Activated CD4-positive, CD25-positive, alpha-beta regulatory T cell treated with anti-CD3 and anti-CD28 coated beads, Interleukin-2, amount 50 U/mL, for 16 hours (primary cell): Measurements from ENCODE around the gene DICER1.
"Not testable (repeated sequence)": the region's sequence is repeated elsewhere in the genome, so short reads cannot be mapped to it uniquely, and the experiment has no call there.

Experiments used
- DNase-seq: peaks from one replicate; pipeline ENCODE4 v3.0.0-alpha.2; 2020; ENCODE audit warnings: low read depth, low spot score

Gene DICER1

GRCh38 chr14:95150910-95151309 is 6.4 kb downstream of the DICER1 start:
- no peak for DNase-seq

GRCh38 chr14:95149441-95149840 is 7.9 kb downstream of the DICER1 start:
- no peak for DNase-seq

DNA sequence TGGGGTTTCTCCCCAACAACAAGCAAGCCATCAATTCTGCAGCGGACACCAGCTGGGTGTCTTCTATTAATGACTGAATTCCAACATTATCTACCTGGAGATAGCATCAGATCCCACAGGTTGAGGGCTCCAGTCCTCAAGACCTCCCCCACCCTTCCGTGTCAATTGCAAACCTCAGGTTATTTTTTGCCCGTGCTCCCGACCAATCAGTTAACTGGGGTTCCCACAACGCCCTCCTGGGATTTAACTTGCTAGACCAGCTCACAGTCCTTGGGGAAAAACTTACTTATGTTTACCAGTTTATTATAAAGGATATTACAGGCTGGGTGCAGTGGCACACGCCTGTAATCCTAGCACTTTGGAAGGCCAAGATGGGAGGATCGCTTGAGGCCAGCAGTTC is 9.7 kb downstream of the DICER1 start:
- DNase-seq = no peak

DNA sequence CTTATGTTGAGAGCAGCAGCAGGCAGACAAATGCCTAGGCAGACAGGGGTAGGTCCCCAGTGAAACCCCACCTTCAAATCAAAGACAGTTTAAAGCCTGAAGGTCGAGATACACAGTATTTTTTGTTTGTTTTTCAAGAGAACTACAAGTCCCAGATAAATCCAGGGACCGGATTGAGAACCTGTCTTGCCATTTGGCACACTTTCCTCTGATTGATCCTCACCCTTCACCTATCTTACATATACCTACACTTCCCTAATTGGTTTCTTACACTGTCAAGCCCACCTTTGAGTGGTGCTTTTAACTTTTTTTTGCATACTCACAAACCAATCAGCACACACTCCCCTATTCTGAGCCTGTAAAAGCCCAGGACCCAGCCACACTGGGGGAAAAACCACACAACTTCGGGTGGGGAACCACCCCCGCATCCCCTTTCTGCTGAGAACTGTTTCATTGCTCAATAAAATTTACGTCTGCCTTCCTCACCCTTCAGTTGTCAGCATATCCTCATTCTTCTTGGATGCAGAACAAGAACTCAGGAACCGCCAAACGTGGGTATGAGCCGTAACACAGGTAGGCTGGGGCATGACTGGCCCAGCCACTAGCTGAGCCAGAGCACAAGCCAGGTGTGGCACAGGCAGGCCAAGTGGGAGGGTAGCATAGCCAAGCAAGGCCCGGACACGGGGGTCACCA is 11.1 kb downstream of the DICER1 start:
- no peak for DNase-seq

DNA sequence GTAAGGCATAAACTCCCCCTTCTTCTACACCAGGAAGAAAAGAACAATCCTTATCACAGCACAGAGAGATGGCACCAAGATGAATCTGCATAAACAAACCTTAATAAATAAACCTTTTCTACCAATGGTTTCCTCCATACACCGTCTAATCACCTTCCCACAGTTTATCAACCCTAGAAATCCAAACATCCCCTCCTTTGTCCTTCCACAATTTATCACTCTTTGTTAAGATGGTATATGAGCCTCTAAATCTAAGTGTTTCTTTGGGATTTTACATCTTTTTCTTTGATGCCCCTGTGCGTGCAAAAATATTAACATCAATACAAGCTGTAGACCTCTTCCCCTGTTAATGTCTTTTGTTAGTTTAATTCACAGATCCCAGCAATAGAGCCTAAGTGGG is 12.5 kb downstream of the DICER1 start:
- DNase-seq = no peak

- DNase-seq = no peak
These were observed 13.3 kb downstream of the DICER1 start for GRCh38 chr14:95143808-95144620.

GRCh38 chr14:95142208-95142607 is 15.1 kb downstream of the DICER1 start:
- no peak for DNase-seq

DNA sequence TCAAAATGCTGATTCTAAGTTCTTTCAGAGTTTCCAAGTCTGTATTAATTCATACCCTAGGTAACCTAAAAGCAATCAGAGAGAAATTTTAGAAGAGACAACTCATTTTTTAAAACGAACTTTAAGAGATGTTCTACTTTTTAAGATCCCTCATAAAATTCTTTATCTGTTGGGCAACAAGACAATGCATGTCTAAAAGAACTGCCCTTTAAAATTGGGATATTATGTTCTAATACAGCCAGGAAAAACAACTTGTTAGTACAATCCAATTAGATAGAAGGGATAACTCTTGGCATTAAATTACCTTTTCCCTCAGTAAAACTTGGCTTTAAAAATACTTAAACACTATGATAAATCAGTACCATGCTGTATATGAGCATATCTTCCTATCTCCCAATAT is 15.6 kb downstream of the DICER1 start:
- DNase-seq = no peak

DNA sequence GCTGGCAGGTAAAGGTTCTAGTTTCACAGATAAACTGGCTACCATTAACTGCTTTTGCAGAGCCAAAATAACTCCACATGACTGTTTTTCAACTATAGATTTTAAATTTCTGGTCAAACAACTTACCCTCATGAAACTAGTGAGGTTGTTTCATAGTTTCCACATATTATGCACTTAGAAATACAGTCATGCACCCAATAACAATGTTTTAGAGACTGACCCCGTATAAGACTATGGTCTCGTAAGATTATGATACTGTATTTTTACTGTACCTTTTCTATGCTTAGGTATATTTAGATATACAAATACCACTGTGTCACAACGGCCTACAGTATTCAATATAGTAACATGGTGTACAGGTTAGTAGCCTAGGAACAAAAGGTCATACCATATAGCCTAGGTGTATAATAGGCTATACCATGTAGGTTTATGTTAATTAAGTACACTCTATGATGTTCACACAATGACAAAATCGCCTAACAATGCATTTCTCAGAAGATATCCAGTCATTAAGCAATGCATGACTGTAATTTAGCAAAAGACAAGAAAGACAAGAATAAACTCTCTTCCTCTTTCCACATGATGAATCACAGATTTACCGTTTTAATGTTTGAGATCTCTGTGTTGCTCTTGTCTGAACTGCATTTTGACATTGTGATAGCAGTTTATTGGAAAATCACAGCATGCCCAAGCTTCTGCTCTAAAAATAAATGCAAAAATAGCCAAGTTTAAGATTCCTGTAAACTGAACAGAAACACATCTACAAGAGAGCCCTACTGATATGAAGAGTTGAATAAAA is 17.1 kb downstream of the DICER1 start:
- no peak for DNase-seq

DNA sequence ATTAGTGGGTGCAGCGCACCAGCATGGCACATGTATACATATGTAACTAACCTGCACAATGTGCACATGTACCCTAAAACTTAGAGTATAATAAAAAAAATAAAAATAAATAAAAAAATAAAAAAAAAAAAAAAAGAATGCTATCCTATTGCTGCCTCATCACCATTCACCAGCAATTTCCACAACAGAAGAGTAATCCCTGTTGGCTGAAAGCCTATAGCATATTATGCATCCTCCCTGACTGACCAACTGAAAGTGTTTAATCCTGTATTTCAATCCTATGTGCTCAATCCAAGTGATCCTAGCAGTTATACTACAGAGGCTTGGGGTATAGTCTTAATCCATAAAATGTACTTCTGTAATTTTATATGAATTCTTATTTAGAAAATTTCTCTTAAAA is 18.5 kb downstream of the DICER1 start:
- no peak for DNase-seq

GRCh38 chr14:95138455-95138854 is 18.9 kb downstream of the DICER1 start:
- DNase-seq = not testable (repeated sequence)

DNA sequence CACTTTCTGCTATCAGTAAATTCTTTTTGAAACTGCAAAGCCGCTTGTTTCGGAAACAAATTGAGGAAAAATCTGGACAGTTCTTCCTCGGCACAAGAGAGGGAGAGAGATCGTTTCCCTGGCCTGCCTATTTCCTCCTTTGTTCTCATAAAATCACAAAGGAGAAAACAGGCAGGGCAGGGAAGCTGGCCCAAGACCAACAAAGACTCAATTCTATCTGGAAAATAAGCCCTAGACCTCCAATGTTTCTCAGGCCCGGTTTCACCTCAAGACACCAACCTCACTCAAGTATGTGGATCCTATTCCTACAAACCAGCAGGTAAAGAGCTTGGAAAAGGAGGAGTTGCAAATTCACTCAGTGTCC is 19.5 kb downstream of the DICER1 start:
- DNase-seq = no peak

DNA sequence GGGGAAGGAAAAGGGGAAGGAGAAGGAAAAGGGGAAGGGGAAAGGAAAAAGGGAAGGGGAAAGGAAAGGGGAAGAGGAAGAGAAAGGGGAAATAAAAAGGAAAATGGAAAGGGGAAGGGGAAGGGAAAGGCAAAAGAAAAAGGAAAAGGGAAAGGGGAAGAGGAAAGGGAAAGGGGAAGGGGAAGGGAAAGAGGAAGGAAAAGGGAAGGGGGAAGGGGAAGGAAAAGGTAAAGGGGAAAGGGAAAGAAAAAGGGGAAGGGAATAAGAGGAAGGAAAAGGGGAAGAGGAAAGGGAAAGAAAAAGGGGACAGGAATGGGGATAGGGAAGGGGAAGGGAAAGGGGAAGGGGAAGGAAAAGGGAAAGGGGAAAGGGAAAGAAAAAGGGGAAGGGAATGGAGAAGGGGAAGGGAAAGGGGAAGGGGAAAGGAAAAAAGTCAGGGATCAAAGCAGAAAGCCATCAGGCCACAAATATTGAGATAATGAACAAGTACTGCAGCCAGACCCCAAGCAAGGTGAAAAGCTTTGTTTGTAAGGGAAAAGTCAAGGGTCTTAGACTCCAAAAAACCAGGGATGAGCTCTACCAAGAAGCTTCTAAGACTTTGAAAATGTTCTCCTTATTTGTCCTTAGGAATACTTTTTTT is 20.0 kb downstream of the DICER1 start:
- no peak for DNase-seq

- no peak for DNase-seq
These were observed 20.7 kb downstream of the DICER1 start for GRCh38 chr14:95136631-95137030.

GRCh38 chr14:95134304-95134933 is 22.9 kb downstream of the DICER1 start:
- DNase-seq = no peak

DNA sequence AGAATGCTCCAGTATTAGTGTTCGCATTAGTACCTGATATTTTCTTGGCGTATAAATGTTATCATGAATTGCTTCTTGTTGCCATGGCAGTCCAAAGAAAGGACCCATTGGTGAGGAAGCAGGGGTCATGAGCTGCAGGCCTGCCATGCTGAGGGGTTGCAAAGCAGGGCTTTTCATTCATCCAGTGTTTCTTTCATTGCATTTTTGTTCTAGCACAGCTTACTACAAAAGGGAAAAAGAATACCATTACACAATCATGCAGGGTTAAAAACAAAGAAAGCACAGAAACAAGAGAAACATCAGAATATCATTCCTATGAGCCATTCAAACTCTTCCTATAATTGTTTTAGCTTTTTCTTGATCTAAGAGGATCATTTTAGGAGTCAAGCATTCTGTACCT is 24.0 kb downstream of the DICER1 start:
- DNase-seq = no peak

DNA sequence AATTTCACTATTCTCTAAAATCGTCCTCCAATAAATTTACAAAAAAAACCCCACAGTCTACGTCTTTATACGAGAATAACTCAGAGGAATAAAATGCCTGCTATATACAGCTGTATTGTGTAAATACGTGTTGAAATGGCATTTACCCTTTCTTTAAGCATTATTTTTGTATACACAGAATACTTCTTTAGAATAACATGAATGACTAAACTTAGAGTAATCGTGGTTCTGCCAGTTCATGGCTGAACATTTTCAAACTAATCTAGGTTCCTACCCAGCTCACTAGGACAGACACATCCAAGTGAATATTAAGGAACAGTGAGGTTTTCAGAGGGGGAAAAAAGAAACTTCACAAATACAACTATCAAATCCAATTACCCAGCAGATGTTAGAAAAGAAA is 24.6 kb downstream of the DICER1 start:
- no peak for DNase-seq

DNA sequence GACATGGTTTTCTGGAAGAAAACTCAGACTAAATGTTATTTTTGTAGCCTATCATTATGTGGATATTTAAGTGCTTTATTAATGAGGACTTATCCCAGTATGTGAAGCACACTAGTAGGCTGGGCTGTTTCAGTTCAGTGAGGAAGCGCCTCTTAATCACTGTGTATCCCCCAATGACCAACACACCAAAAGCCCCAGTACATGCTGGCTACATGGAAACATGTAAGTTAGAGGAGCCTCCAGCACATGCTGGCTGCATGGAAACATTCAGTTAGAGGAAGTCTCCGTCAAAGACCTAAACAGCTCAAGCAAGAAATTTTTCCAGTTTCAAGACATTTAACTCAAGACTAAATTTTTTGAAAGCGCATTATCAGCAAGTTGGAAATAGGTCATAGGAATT is 26.8 kb downstream of the DICER1 start:
- DNase-seq = no peak

GRCh38 chr14:95128140-95128539 is 29.2 kb downstream of the DICER1 start:
- DNase-seq = no peak

- DNase-seq = no peak
These were observed 29.8 kb downstream of the DICER1 start for GRCh38 chr14:95127531-95127911.

GRCh38 chr14:95126906-95127530 is 30.3 kb downstream of the DICER1 start:
- DNase-seq = no peak
